ENCODE results near the gene ARHGAP24. TPM values are rescaled to one million over a fixed set of nuclear protein-coding genes. Genes with fewer than 3 reads are reported as not detected.

ARHGAP24 gene
- total and polyA plus RNA-seq, 2 of the 13 experiments (the other 11 are each of a cell fraction or from before 2014, with no cell fraction given): 0.07 to 0.55 TPM

DNA sequence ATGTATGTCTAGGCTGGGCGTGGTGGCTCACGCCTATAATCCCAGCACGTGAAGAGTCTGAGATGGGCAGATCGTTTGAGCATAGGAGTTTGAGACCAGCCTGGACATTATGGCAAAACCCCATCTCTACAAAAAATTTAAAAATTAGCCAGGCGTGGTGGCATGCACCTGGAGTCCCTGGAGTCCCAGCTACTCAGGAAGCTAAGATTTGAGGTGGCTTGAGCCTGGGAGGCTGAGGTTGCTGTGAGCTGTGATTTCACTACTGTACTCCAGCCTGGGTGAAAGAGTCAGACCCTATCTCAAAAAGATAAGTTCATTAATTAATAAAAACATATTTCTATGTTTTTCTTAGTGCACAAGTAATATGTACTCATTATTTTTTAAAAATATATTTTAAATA lies 238.1 kb downstream of the ARHGAP24 start (continued):
- TF ChIP-seq GABPA (IDR thresholded peaks at IDR 0.05; ENCODE audit: low read depth, low read length) (no peak), GABPA (CRISPR knock-in tag; IDR thresholded peaks at IDR 0.05; ENCODE audit: low read depth) (no peak), ASH2L (IDR thresholded peaks at IDR 0.05; ENCODE audit: insufficient read length, low read depth, low read length) (no peak), NCOA2 (CRISPR knock-in tag; IDR thresholded peaks at IDR 0.05) (no peak), NFIB (CRISPR knock-in tag; IDR thresholded peaks at IDR 0.05; ENCODE audit: borderline replicate concordance) (no peak), SOX6 (IDR thresholded peaks at IDR 0.05) (no peak), SOX6 (CRISPR knock-in tag; IDR thresholded peaks at IDR 0.05) (no peak), ZNF672 (CRISPR knock-in tag; IDR thresholded peaks at IDR 0.05) (no peak)
- TF ChIP-seq, protein P1, sequence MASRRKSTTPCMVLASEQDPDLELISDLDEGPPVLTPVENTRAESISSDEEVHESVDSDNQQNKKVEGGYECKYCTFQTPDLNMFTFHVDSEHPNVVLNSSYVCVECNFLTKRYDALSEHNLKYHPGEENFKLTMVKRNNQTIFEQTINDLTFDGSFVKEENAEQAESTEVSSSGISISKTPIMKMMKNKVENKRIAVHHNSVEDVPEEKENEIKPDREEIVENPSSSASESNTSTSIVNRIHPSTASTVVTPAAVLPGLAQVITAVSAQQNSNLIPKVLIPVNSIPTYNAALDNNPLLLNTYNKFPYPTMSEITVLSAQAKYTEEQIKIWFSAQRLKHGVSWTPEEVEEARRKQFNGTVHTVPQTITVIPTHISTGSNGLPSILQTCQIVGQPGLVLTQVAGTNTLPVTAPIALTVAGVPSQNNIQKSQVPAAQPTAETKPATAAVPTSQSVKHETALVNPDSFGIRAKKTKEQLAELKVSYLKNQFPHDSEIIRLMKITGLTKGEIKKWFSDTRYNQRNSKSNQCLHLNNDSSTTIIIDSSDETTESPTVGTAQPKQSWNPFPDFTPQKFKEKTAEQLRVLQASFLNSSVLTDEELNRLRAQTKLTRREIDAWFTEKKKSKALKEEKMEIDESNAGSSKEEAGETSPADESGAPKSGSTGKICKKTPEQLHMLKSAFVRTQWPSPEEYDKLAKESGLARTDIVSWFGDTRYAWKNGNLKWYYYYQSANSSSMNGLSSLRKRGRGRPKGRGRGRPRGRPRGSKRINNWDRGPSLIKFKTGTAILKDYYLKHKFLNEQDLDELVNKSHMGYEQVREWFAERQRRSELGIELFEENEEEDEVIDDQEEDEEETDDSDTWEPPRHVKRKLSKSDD (CRISPR knock-in tag; IDR thresholded peaks at IDR 0.05; ENCODE audit: low read depth): no peak
- TF ChIP-seq, protein P2, sequence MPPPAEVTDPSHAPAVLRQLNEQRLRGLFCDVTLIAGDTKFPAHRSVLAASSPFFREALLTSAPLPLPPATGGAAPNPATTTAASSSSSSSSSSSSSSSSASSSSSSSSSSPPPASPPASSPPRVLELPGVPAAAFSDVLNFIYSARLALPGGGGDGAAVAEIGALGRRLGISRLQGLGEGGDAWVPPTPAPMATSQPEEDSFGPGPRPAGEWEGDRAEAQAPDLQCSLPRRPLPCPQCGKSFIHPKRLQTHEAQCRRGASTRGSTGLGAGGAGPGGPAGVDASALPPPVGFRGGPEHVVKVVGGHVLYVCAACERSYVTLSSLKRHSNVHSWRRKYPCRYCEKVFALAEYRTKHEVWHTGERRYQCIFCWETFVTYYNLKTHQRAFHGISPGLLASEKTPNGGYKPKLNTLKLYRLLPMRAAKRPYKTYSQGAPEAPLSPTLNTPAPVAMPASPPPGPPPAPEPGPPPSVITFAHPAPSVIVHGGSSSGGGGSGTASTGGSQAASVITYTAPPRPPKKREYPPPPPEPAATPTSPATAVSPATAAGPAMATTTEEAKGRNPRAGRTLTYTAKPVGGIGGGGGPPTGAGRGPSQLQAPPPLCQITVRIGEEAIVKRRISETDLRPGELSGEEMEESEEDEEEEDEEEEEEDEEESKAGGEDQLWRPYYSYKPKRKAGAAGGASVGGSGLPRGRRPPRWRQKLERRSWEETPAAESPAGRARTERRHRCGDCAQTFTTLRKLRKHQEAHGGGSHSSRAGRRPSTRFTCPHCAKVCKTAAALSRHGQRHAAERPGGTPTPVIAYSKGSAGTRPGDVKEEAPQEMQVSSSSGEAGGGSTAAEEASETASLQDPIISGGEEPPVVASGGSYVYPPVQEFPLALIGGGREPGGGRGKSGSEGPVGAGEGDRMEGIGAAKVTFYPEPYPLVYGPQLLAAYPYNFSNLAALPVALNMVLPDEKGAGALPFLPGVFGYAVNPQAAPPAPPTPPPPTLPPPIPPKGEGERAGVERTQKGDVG (CRISPR knock-in tag; IDR thresholded peaks at IDR 0.05; ENCODE audit: borderline replicate concordance): no peak

Data from HepG2 (cell line).